ENCODE measurements around the gene MAPK6. TPM values are rescaled to one million over a fixed set of nuclear protein-coding genes. Genes with fewer than 3 reads are reported as not detected.
A peak's percentile ranks its signal among the peaks of the same experiment; 100 is the strongest.

MAPK6 gene
- total and polyA plus RNA-seq, 2 of the 4 experiments (the other 2 are of a cell fraction), result 22.6 to 60.6 TPM

DNA sequence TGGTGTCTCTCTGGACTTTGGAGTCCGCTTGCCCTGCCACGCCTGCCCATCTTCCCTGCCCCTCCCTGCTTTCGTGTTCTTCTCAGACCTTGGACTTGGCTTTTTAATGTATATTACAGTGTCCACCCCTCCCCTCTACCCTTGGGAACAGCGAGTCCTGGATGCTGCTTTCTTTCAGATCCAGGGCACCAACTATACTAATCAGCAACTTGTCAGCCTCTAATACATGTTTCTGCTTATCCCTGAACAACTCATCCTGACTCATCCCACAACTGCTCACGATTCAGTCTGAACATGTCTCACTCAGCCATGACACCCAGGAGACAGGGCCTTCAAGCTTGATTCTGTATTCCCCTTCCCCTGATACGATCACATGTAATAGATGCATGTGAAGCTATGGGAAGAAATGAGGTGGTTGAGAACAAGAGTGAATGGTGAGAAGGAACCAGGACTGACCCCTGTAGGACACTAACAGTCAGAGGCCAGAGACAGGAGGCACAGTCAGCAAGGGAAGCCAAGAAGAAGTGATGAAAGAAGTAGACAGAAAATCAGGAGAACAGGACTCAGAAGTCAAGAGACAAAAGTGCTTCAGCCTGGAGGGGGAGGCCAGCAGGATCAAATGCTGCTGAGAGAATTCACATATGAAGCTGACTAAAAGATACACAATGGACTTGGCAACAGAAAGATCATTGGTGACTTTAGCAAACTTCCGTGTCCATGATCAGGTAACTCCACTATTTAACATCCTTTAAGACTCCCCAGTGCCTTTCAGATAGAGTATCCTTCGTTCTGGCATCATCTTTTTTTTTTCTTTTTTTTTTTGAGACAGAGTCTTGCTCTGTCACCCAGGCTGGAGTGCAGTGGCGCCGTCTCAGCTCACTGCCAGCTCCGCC, 58.1 kb downstream of the MAPK6 start:
- Histone ChIP-seq H3K23ac (ENCODE audit: low read depth, low read length) (peak overlapping the region; percentile 96), H3K4ac (ENCODE audit: low read depth, low read length) (peak overlapping the region; percentile 96), H3K4me2 (ENCODE audit: low read depth, low read length) (peak overlapping the region; percentile 18), H2BK20ac (ENCODE audit: low read depth, low read length) (peak overlapping the region; percentile 89), H3K14ac (replicated peaks; ENCODE audit: low read depth, low read length) (peak overlapping the region; percentile 96), H4K8ac (ENCODE audit: low read depth in 2 of 2, low read length in 2 of 2) (peak overlapping the region; percentile 36 to 94), H3K18ac (ENCODE audit: low read depth, low read length) (peak overlapping the region; percentile 95), H3K9me1 (ENCODE audit: insufficient read depth, low read length) (peaks cover 18% of the 10 kb centered on the region), H3K4me3 (ENCODE audit: insufficient read depth, low read depth, low read length) (no peak overlapping the region), H3K9me3 (ENCODE audit: control insufficient read depth, insufficient read depth, low read length) (no peaks in the 10 kb centered on the region), H4K20me1 (ENCODE audit: insufficient read depth, low read length) (no peaks in the 10 kb centered on the region), H3K56ac (ENCODE audit: extremely low read depth, insufficient read depth, low read length) (peak overlapping the region; percentile 45; the same call in 1 of the 2 replicates), H2AFZ (replicated peaks; ENCODE audit: low read length, poor library complexity) (peak overlapping the region; percentile 85), H2AK9ac (replicated peaks; ENCODE audit: low read depth, low read length, poor library complexity) (peak overlapping the region; percentile 45), H4K5ac (ENCODE audit: low read depth, low read length) (peak overlapping the region; percentile 57), H3K36me3 (ENCODE audit: control insufficient read depth, insufficient read depth, low read length) (no peaks in the 10 kb centered on the region), H2AK5ac (ENCODE audit: low read depth, low read length) (peak overlapping the region; percentile 90), H3K79me1 (ENCODE audit: low read depth in 1 of 2, low read length in 2 of 2) (no peaks in the 10 kb centered on the region), H3K9ac (ENCODE audit: low read depth, low read length) (peak overlapping the region; percentile 40; the same call in 1 of the 2 replicates), H2BK5ac (ENCODE audit: low read depth, low read length, poor library complexity, severe bottlenecking) (peak overlapping the region; percentile 91), H3K4me1 (ENCODE audit: control insufficient read depth, insufficient read depth, low read length) (peaks cover 15% of the 10 kb centered on the region), H3K27me3 (ENCODE audit: control insufficient read depth, insufficient read depth, low read length) (no peaks in the 10 kb centered on the region), H4K91ac (ENCODE audit: insufficient read depth, low read depth, low read length) (peak overlapping the region; percentile 94), H2BK120ac (ENCODE audit: low read depth, low read length) (peak overlapping the region; percentile 98), H3K27ac (ENCODE audit: insufficient read depth, low read length) (peak overlapping the region; percentile 65), H2BK15ac (ENCODE audit: low read depth, low read length) (peak overlapping the region; percentile 98; the same call in 2 of the 3 replicates)
- DNase-seq (peak; percentile 90), ATAC-seq (ENCODE audit: low read depth) (peak; percentile 90)
- dilution Hi-C loops (cut with HindIII; ENCODE audit: low sequenced_read_pairs, unreplicated experiment) (no loop called here), in situ Hi-C loops (cut with MboI; ENCODE audit: low sequenced_read_pairs) (no loop called here), intact Hi-C loops (cut with micrococcal nuclease) (no loop called here)
- TF ChIP-seq FOS (IDR thresholded peaks at IDR 0.05; ENCODE audit: low read depth, low read length) (peak; percentile 79), MAFK (IDR thresholded peaks at IDR 0.05; ENCODE audit: low read depth, low read length) (peak; percentile 31; the same call in 1 of the 2 replicates), POLR2A (IDR thresholded peaks at IDR 0.05; ENCODE audit: low read depth, low read length) (0 out of 2 replicates have a peak, but pooled peaks have one; percentile 23), BHLHE40 (IDR thresholded peaks at IDR 0.05; ENCODE audit: low read depth, low read length) (peak; percentile 81), ELK1 (IDR thresholded peaks at IDR 0.05; ENCODE audit: borderline replicate concordance, low read depth, low read length) (no peak)
- ChIA-PET POLR2A (ENCODE audit: unreplicated experiment) (no interaction called here), CTCF (interaction anchor here (0.6 to 1.4 kb wide), 3 partner anchors 48 to 571 kb away, joined by 3 to 4 read pairs (median 3); no protein-coding TSS in a partner anchor)
- no TSS peak for BruUV-seq (replicated peaks)
- no CpG with 5 or more reads among the region's 11 CpGs for WGBS, 2 experiments (ENCODE audit: extremely low coverage in 2 of 2, insufficient read length in 1 of 2)

All from IMR-90 (cell line).